ENCODE data around the gene CLEC19A. TPM values are rescaled to one million over a fixed set of nuclear protein-coding genes. Genes with fewer than 3 reads are reported as not detected.

Gene CLEC19A
- total and polyA plus RNA-seq, 4 donors, result not detected

- TF ChIP-seq HNF4A (conservative IDR thresholded peaks at IDR 0.05), result peak; percentile 20 to 34
- no peak for TF ChIP-seq REST (IDR thresholded peaks at IDR 0.05)
- TF ChIP-seq RXRA (IDR thresholded peaks at IDR 0.05), result peak in 1 of 2 donors; percentile 46
- Histone ChIP-seq H3K4me1 (ENCODE audit: control insufficient read depth in 4 of 4, insufficient read depth in 4 of 4, low read length in 3 of 4) (no peaks in the 10 kb centered on the region), H3K9ac (ENCODE audit: low read depth in 1 of 2, low read length in 2 of 2) (no peak overlapping the region), H3K4me3 (ENCODE audit: low read depth in 1 of 3, low read length in 3 of 3) (no peak overlapping the region), H3K27me3 (ENCODE audit: control insufficient read depth in 4 of 4, insufficient read depth in 4 of 4, low read length in 3 of 4) (no peaks in the 10 kb centered on the region), H3K9me3 (ENCODE audit: control insufficient read depth in 4 of 4, low read length in 3 of 4) (no peaks in the 10 kb centered on the region), H3K36me3 (ENCODE audit: control insufficient read depth in 4 of 4, insufficient read depth in 3 of 4, low read depth in 1 of 4, low read length in 3 of 4) (no peaks in the 10 kb centered on the region), H3K27ac (ENCODE audit: low read depth in 1 of 2, low read length in 2 of 2) (no peak overlapping the region)
- WGBS, result 46% methylated on average over 6 of the region's 6 CpGs
- no peak for DNase-seq (ENCODE audit: low spot score)
Observed at GRCh38 chr16:19330841-19331397, 45.4 kb downstream of the CLEC19A start.

- Histone ChIP-seq H3K4me3 (ENCODE audit: low read depth in 1 of 3, low read length in 3 of 3) (no peak overlapping the region), H3K9ac (ENCODE audit: low read depth in 1 of 2, low read length in 2 of 2) (no peak overlapping the region), H3K27me3 (ENCODE audit: control insufficient read depth in 4 of 4, insufficient read depth in 4 of 4, low read length in 3 of 4) (no peaks in the 10 kb centered on the region), H3K36me3 (ENCODE audit: control insufficient read depth in 4 of 4, insufficient read depth in 3 of 4, low read depth in 1 of 4, low read length in 3 of 4) (no peaks in the 10 kb centered on the region), H3K4me1 (ENCODE audit: control insufficient read depth in 4 of 4, insufficient read depth in 4 of 4, low read length in 3 of 4) (no peaks in the 10 kb centered on the region), H3K9me3 (ENCODE audit: control insufficient read depth in 4 of 4, low read length in 3 of 4) (no peaks in the 10 kb centered on the region), H3K27ac (ENCODE audit: low read depth in 1 of 2, low read length in 2 of 2) (no peak overlapping the region)
- no peak for TF ChIP-seq YY1 (IDR thresholded peaks at IDR 0.05)
- TF ChIP-seq FOXA2 (IDR thresholded peaks at IDR 0.05), result no peak
- TF ChIP-seq CTCF (IDR thresholded peaks at IDR 0.05; ENCODE audit: low read depth, low read length, missing input control), result no peak
- no peak for TF ChIP-seq ZBTB33 (IDR thresholded peaks at IDR 0.05)
- TF ChIP-seq GABPA (IDR thresholded peaks at IDR 0.05 in 1 of 2, conservative IDR thresholded peaks at IDR 0.05 in 1 of 2), result no peak
- no peak for TF ChIP-seq HNF4A (conservative IDR thresholded peaks at IDR 0.05)
- TF ChIP-seq SP1 (IDR thresholded peaks at IDR 0.05), result no peak
- TF ChIP-seq ATF3 (IDR thresholded peaks at IDR 0.05), result no peak
- TF ChIP-seq FOXA1 (IDR thresholded peaks at IDR 0.05), result no peak
- no peak for TF ChIP-seq TAF1 (conservative IDR thresholded peaks at IDR 0.05)
- no peak for TF ChIP-seq NR2F2 (IDR thresholded peaks at IDR 0.05)
- TF ChIP-seq JUND (IDR thresholded peaks at IDR 0.05), result no peak
- TF ChIP-seq RXRA (IDR thresholded peaks at IDR 0.05), result no peak
- no peak for TF ChIP-seq EGR1 (IDR thresholded peaks at IDR 0.05; ENCODE audit: low read depth in 2 of 2)
- TF ChIP-seq RAD21 (IDR thresholded peaks at IDR 0.05), result no peak
- TF ChIP-seq REST (IDR thresholded peaks at IDR 0.05), result no peak
- TF ChIP-seq MAX (IDR thresholded peaks at IDR 0.05), result no peak
- TF ChIP-seq HNF4G (IDR thresholded peaks at IDR 0.05), result no peak
- DNase-seq (ENCODE audit: low spot score), result no peak
- 75% methylated on average over 4 of the region's 4 CpGs for WGBS
Observed at GRCh38 chr16:19331794-19332193, 46.3 kb downstream of the CLEC19A start.

Data from liver (tissue), 9 donors.